ENCODE results near the gene WDCP. TPM values are rescaled to one million over a fixed set of nuclear protein-coding genes. Genes with fewer than 3 reads are reported as not detected.
"Not testable (repeated sequence)": the region's sequence is repeated elsewhere in the genome, so short reads cannot be mapped to it uniquely, and the experiment has no call there.

The WDCP gene
- total RNA-seq, 2 experiments from 2014 or later, result 16.3 to 21.8 TPM

- ChIA-PET POLR2A (no interaction called here), CTCF (interaction anchor here (0.6 kb wide), 1 partner anchor 24 kb away, joined by 3 read pairs; no protein-coding TSS in a partner anchor)
- DNase-seq, result no peak
- H3K27ac Mint-ChIP-seq, result no peak overlapping the region
- H3K4me1 Mint-ChIP-seq, result no peaks in the 10 kb centered on the region
- no peaks in the 10 kb centered on the region for H3K36me3 Mint-ChIP-seq (ENCODE audit: low read depth)
- H3K27me3 Mint-ChIP-seq, result peaks cover 7% of the 10 kb centered on the region
- no peak overlapping the region for H3K4me3 Mint-ChIP-seq
- no peaks in the 10 kb centered on the region for H3K9me3 Mint-ChIP-seq
These were observed 30.1 kb downstream of the WDCP start for GRCh38 chr2:24016853-24017703.

- H3K4me1 Mint-ChIP-seq, result peaks cover under 1% of the 10 kb centered on the region
- H3K27me3 Mint-ChIP-seq, result peaks cover 13% of the 10 kb centered on the region
- POLR2A ChIA-PET, result no interaction called here
- H3K4me3 Mint-ChIP-seq, result no peak overlapping the region
- DNase-seq, result no peak
- CTCF ChIA-PET, result interaction anchor here (0.6 kb wide), 1 partner anchor 301 kb away, joined by 4 read pairs; no protein-coding TSS in a partner anchor
- H3K9me3 Mint-ChIP-seq, result no peaks in the 10 kb centered on the region
- no peaks in the 10 kb centered on the region for H3K36me3 Mint-ChIP-seq (ENCODE audit: low read depth)
- H3K27ac Mint-ChIP-seq, result no peak overlapping the region
These were observed 30.8 kb downstream of the WDCP start for GRCh38 chr2:24016376-24016761.

GRCh38 chr2:24015562-24016375 is 31.4 kb downstream of the WDCP start:
- POLR2A ChIA-PET, result no interaction called here

GRCh38 chr2:24014902-24015301 is 32.3 kb downstream of the WDCP start:
- H3K27me3 Mint-ChIP-seq, result peaks cover 21% of the 10 kb centered on the region
- CTCF ChIA-PET, result interaction anchor here (1.4 kb wide), 1 partner anchor 18 kb away, joined by 4 read pairs; no protein-coding TSS in a partner anchor

More at GRCh38 chr2:24015562-24016375, 31.4 kb downstream of the WDCP start:
- CTCF ChIA-PET, result interaction anchor here (0.6 to 1.4 kb wide), 2 partner anchors 17 to 302 kb away, joined by 4 read pairs; no protein-coding TSS in a partner anchor
- Mint-ChIP-seq H3K36me3 (ENCODE audit: low read depth) (no peaks in the 10 kb centered on the region), H3K9me3 (no peaks in the 10 kb centered on the region), H3K4me1 (peaks cover 3% of the 10 kb centered on the region), H3K4me3 (no peak overlapping the region), H3K27ac (no peak overlapping the region), H3K27me3 (peaks cover 19% of the 10 kb centered on the region)
- no peak for DNase-seq

GRCh38 chr2:24012521-24013188 is 34.5 kb downstream of the WDCP start:
- Mint-ChIP-seq H3K27me3 (peaks cover 37% of the 10 kb centered on the region), H3K36me3 (ENCODE audit: low read depth) (no peaks in the 10 kb centered on the region), H3K4me1 (peaks cover 3% of the 10 kb centered on the region), H3K4me3 (no peak overlapping the region), H3K9me3 (no peaks in the 10 kb centered on the region), H3K27ac (no peak overlapping the region)
- DNase-seq, result no peak
- ChIA-PET CTCF (interaction anchor here (0.7 to 1.1 kb wide), 2 partner anchors 13 to 69 kb away, joined by 3 read pairs; no protein-coding TSS in a partner anchor), POLR2A (no interaction called here)

More at GRCh38 chr2:24014902-24015301, 32.3 kb downstream of the WDCP start:
- H3K4me1 Mint-ChIP-seq; H3K36me3 Mint-ChIP-seq (ENCODE audit: low read depth); DNase-seq; H3K4me3 Mint-ChIP-seq; H3K27ac Mint-ChIP-seq; POLR2A ChIA-PET; H3K9me3 Mint-ChIP-seq: not testable (repeated sequence)

GRCh38 chr2:24011250-24012104 is 35.7 kb downstream of the WDCP start:
- H3K9me3 Mint-ChIP-seq, result no peaks in the 10 kb centered on the region
- peaks cover 3% of the 10 kb centered on the region for H3K4me1 Mint-ChIP-seq
- no peak overlapping the region for H3K4me3 Mint-ChIP-seq
- H3K27ac Mint-ChIP-seq, result no peak overlapping the region
- POLR2A ChIA-PET, result no interaction called here
- CTCF ChIA-PET, result interaction anchor here (1.4 kb wide), 1 partner anchor 10 kb away, joined by 3 read pairs; no protein-coding TSS in a partner anchor
- peaks cover 37% of the 10 kb centered on the region for H3K27me3 Mint-ChIP-seq
- H3K36me3 Mint-ChIP-seq (ENCODE audit: low read depth), result no peaks in the 10 kb centered on the region
- no peak for DNase-seq

- peaks cover 3% of the 10 kb centered on the region for H3K4me1 Mint-ChIP-seq
- no peak overlapping the region for H3K27ac Mint-ChIP-seq
- no peaks in the 10 kb centered on the region for H3K9me3 Mint-ChIP-seq
- peaks cover 37% of the 10 kb centered on the region for H3K27me3 Mint-ChIP-seq
- no peak overlapping the region for H3K4me3 Mint-ChIP-seq
- CTCF ChIA-PET, result interaction anchor here (1.4 kb wide), 1 partner anchor 11 kb away, joined by 3 read pairs; no protein-coding TSS in a partner anchor
- POLR2A ChIA-PET, result no interaction called here
- no peaks in the 10 kb centered on the region for H3K36me3 Mint-ChIP-seq (ENCODE audit: low read depth)
- no peak for DNase-seq
These were observed 36.5 kb downstream of the WDCP start for GRCh38 chr2:24010477-24011249.

- ChIA-PET POLR2A (no interaction called here), CTCF (interaction anchor here (0.8 to 0.9 kb wide), 2 partner anchors 73 to 189 kb away, joined by 3 to 4 read pairs; no protein-coding TSS in a partner anchor)
- Mint-ChIP-seq H3K27me3 (peaks cover 37% of the 10 kb centered on the region), H3K4me1 (peaks cover 3% of the 10 kb centered on the region), H3K4me3 (no peak within 1 kb of the TSS), H3K36me3 (ENCODE audit: low read depth) (no peaks in the 10 kb centered on the region), H3K27ac (no peak within 1 kb of the TSS), H3K9me3 (no peaks in the 10 kb centered on the region)
- DNase-seq, result no peak
These were observed 37.3 kb downstream of the WDCP start, which contains the start of gene MFSD2B for GRCh38 chr2:24009680-24010476. TSS of gene MFSD2B (plus strand) at chr2:24010085. CDS start at chr2:24010097, 12 bp downstream.

- Mint-ChIP-seq H3K4me1 (peaks cover 3% of the 10 kb centered on the region), H3K27ac (no peak overlapping the region), H3K36me3 (ENCODE audit: low read depth) (no peaks in the 10 kb centered on the region), H3K9me3 (no peaks in the 10 kb centered on the region), H3K27me3 (peaks cover 37% of the 10 kb centered on the region), H3K4me3 (no peak overlapping the region)
- POLR2A ChIA-PET, result interaction anchor here (0.6 kb wide), 1 partner anchor 62 kb away, joined by 3 read pairs; no protein-coding TSS in a partner anchor
- CTCF ChIA-PET, result interaction anchor here (0.8 to 0.9 kb wide), 2 partner anchors 74 to 188 kb away, joined by 3 to 4 read pairs; no protein-coding TSS in a partner anchor
- no peak for DNase-seq
These were observed 37.9 kb downstream of the WDCP start for GRCh38 chr2:24009367-24009679.

- POLR2A ChIA-PET, result interaction anchor here (0.6 kb wide), 1 partner anchor 63 kb away, joined by 3 read pairs; no protein-coding TSS in a partner anchor
These were observed 38.4 kb downstream of the WDCP start for GRCh38 chr2:24008672-24009366.

More at GRCh38 chr2:24008672-24009366, 38.4 kb downstream of the WDCP start:
- Mint-ChIP-seq H3K4me1 (peaks cover 3% of the 10 kb centered on the region), H3K27me3 (peaks cover 37% of the 10 kb centered on the region), H3K27ac (no peak overlapping the region), H3K9me3 (no peaks in the 10 kb centered on the region), H3K4me3 (no peak overlapping the region), H3K36me3 (ENCODE audit: low read depth) (no peaks in the 10 kb centered on the region)
- CTCF ChIA-PET, result interaction anchor here (0.8 to 0.9 kb wide), 2 partner anchors 74 to 188 kb away, joined by 3 to 4 read pairs; no protein-coding TSS in a partner anchor
- no peak for DNase-seq
